Measurements from ENCODE around the gene HMX1.

Gene HMX1

DNA sequence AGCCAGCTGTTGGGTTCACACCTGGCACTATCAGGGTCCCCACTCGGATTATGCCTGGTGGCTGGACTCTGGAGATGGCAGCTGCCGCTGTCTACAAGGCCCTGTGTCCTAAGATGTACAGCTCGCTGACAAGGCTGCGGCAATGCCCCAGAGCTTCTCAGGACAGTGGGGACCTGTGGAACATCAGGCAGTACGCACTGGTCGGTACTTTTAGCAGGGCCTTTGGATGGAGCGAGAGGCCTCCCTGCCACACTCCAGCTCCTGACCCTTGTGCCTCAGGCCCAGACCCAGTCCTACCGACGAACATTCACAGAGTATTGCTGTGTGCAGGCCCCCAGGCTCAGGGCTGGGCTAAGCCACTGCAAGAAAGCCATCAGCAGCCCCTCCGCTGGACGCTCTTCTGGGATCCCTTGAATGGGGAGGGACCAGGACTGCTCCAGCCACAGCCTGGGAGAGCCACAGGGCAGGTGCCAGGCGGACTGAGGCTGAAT lies 45.7 kb upstream of the HMX1 start:
- DNase-seq (ENCODE audit: insufficient read length, low spot score) (no peak), FAIRE-seq (no peak)
- TF ChIP-seq, protein P1, sequence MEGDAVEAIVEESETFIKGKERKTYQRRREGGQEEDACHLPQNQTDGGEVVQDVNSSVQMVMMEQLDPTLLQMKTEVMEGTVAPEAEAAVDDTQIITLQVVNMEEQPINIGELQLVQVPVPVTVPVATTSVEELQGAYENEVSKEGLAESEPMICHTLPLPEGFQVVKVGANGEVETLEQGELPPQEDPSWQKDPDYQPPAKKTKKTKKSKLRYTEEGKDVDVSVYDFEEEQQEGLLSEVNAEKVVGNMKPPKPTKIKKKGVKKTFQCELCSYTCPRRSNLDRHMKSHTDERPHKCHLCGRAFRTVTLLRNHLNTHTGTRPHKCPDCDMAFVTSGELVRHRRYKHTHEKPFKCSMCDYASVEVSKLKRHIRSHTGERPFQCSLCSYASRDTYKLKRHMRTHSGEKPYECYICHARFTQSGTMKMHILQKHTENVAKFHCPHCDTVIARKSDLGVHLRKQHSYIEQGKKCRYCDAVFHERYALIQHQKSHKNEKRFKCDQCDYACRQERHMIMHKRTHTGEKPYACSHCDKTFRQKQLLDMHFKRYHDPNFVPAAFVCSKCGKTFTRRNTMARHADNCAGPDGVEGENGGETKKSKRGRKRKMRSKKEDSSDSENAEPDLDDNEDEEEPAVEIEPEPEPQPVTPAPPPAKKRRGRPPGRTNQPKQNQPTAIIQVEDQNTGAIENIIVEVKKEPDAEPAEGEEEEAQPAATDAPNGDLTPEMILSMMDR (IDR thresholded peaks at IDR 0.05; ENCODE audit: insufficient read depth, missing control alignments), result no peak

DNA sequence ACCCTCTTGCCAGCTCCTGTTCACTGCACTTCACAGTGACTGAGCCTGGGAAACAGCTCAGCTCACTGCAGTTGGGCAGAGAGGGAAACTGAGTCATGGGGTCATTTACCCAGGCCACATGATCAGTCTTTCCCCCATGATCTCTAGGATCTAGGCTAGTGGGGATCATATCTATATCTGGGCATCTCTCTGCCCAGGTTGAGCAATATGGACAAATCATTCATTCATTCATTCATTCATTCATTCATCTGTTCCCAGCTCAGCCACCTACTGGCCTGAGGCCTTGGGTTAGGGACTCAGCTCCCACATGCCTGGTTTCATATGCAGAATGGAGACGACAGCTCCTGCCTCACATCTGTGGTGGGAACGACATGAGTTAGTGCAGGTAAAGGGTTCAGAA lies 45.3 kb upstream of the HMX1 start:
- no peak for FAIRE-seq

GRCh38 chr4:8916351-8916885 lies 44.8 kb upstream of the HMX1 start:
- TF ChIP-seq, protein P1 (IDR thresholded peaks at IDR 0.05; ENCODE audit: insufficient read depth, missing control alignments), result no peak
- DNase-seq (ENCODE audit: insufficient read length, low spot score) (no peak), FAIRE-seq (no peak)

More for the DNA sequence above, 45.3 kb upstream of the HMX1 start:
- TF ChIP-seq, protein P1 (IDR thresholded peaks at IDR 0.05; ENCODE audit: insufficient read depth, missing control alignments), result no peak
- no peak for DNase-seq (ENCODE audit: insufficient read length, low spot score)

DNA sequence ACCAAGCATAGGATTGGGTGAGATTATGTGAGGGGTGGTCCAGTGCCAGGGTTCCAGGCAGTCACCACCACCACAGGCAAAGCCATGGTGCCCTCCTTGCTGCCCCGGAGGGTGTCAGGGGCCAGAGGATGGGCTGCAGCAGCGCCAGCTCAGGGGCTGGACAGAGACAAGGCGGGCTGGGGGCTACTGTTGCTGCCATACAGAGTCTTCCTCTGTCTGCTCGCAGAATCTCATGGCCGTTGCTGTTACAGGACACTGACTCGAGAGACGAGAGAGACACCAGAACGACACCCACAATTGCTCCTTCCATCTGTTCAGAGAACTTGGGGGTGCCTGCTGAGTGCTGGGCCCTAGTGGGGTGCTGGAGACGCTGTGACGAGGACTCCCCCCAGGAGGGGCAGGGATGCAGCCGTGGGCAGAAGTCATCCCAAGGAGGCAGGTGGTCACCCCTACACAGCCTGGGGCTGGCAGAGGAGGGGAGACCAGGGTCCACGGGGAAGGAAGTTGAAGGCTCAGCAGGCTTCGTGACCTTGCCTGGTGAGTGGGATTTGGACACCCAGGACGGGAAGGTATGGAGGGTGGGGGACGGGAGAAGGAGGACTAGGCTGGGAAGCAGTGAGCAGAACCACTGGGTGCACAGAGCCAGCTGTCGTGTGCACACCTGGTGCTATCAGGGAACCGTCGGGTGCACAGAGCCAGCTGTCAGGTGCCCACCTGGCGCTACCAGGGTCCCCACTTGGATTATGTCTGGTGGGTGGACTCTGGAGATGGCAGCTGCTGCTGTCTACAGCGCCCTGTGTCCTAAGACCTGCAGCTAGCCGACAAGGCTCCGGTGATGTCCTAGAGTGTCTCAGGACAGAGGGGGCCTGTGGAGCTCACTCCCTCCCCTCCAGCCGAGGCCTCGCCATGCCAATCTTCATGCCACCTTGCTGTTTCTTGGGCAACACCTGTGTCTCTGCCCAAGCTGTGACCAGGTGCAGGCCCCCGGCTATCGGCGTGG lies 43.9 kb upstream of the HMX1 start:
- FAIRE-seq, result no peak
- TF ChIP-seq, protein P1 (IDR thresholded peaks at IDR 0.05; ENCODE audit: insufficient read depth, missing control alignments), result no peak

GRCh38 chr4:8914461-8915171 lies 43.0 kb upstream of the HMX1 start:
- TF ChIP-seq, protein P1 (IDR thresholded peaks at IDR 0.05; ENCODE audit: insufficient read depth, missing control alignments), result no peak
- FAIRE-seq, result no peak
- no peak for DNase-seq (ENCODE audit: insufficient read length, low spot score)

More for the DNA sequence above, 43.9 kb upstream of the HMX1 start:
- no peak for DNase-seq (ENCODE audit: insufficient read length, low spot score)

GRCh38 chr4:8913858-8914460 lies 42.3 kb upstream of the HMX1 start:
- DNase-seq (ENCODE audit: insufficient read length, low spot score) (no peak), FAIRE-seq (no peak)
- TF ChIP-seq, protein P1 (IDR thresholded peaks at IDR 0.05; ENCODE audit: insufficient read depth, missing control alignments), result no peak

Data from D721Med (cell line).